ENCODE measurements around the gene PRDX5. TPM values are rescaled to one million over a fixed set of nuclear protein-coding genes. Genes with fewer than 3 reads are reported as not detected.
"Not testable (repeated sequence)": the region's sequence is repeated elsewhere in the genome, so short reads cannot be mapped to it uniquely, and the experiment has no call there.

The PRDX5 gene
- total and polyA plus RNA-seq, 4 donors, result 165 to 777 (median 374) TPM

DNA sequence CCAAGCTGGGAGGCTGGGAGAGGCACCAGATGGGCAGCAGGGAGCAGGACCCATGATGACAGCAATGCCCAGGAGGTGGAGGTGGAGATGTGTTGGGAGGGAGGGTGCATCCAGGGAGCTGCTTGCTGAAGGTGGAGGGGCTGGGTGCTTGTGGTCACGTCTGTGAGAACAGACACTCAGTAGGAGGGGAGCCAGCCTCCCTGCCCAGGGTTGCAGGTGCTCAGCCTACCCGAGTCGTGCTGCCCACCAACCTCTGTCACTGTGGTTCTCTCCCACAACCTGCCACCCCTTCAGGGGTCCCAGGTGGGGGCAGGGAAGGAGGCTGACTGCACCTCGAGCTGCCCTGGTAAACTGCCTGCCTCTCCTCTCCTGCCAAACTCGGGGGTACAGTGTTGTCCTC is 5.5 kb downstream of the PRDX5 start:
- no peak for TF ChIP-seq CTCF (IDR thresholded peaks at IDR 0.05; ENCODE audit: control extremely low read depth, extremely low read depth)
- Histone ChIP-seq H3K27ac (ENCODE audit: low read depth in 1 of 2, low read length in 1 of 2) (peak overlapping the region in 1 of 2 donors; percentile 85), H3K9ac (ENCODE audit: insufficient read depth in 1 of 2, low read length in 2 of 2) (no peak overlapping the region), H3K9me3 (ENCODE audit: control insufficient read depth in 4 of 4, insufficient read depth in 3 of 4, low read length in 3 of 4) (no peaks in the 10 kb centered on the region), H3K4me3 (no peak overlapping the region), H3K4me1 (ENCODE audit: control insufficient read depth in 5 of 5, insufficient read depth in 5 of 5, low read length in 5 of 5) (peaks cover 0 to 15% (median 3%) of the 10 kb centered on the region in 5 donors), H3K36me3 (ENCODE audit: control insufficient read depth in 4 of 4, insufficient read depth in 4 of 4, low read length in 4 of 4) (peaks cover 0 to 19% (median 0%) of the 10 kb centered on the region in 4 donors), H3K27me3 (ENCODE audit: control insufficient read depth in 3 of 3, insufficient read depth in 3 of 3, low read length in 2 of 3) (no peaks in the 10 kb centered on the region)
- DNase-seq, result no peak
- WGBS, 2 donors, result 63 to 66% methylated on average over 5 of the region's 5 CpGs
- no peak for ATAC-seq (ENCODE audit: insufficient read depth, low FRiP score)

GRCh38 chr11:64323984-64324383 is 6.1 kb downstream of the PRDX5 start:
- H3K9me3 ChIP-seq (ENCODE audit: control insufficient read depth in 4 of 4, insufficient read depth in 3 of 4, low read length in 3 of 4); DNase-seq; H3K4me3 ChIP-seq; H3K27me3 ChIP-seq (ENCODE audit: control insufficient read depth in 3 of 3, insufficient read depth in 3 of 3, low read length in 2 of 3); ATAC-seq (ENCODE audit: insufficient read depth, low FRiP score); H3K9ac ChIP-seq (ENCODE audit: insufficient read depth in 1 of 2, low read length in 2 of 2): not testable (repeated sequence)
- WGBS, 2 donors, result 84 to 88% methylated on average over 4 of the region's 4 CpGs
- H3K36me3 ChIP-seq (ENCODE audit: control insufficient read depth in 4 of 4, insufficient read depth in 4 of 4, low read length in 4 of 4), result peaks cover 0 to 19% (median 0%) of the 10 kb centered on the region in 4 donors
- peak overlapping the region in 1 of 2 donors; percentile 51 for H3K27ac ChIP-seq (ENCODE audit: low read depth in 1 of 2, low read length in 1 of 2)
- H3K4me1 ChIP-seq (ENCODE audit: control insufficient read depth in 5 of 5, insufficient read depth in 5 of 5, low read length in 5 of 5), result peaks cover 0 to 12% (median under 1%) of the 10 kb centered on the region in 5 donors

- no peaks in the 10 kb centered on the region for H3K9me3 ChIP-seq (ENCODE audit: control insufficient read depth in 4 of 4, insufficient read depth in 3 of 4, low read length in 3 of 4)
- H3K9ac ChIP-seq (ENCODE audit: insufficient read depth in 1 of 2, low read length in 2 of 2), result no peak overlapping the region
- WGBS, 2 donors, result 91 to 94% methylated on average over 11 of the region's 11 CpGs
- no peak for TF ChIP-seq CTCF (IDR thresholded peaks at IDR 0.05; ENCODE audit: control extremely low read depth, extremely low read depth)
- H3K36me3 ChIP-seq (ENCODE audit: control insufficient read depth in 4 of 4, insufficient read depth in 4 of 4, low read length in 4 of 4), result peaks cover 0 to 19% (median 0%) of the 10 kb centered on the region in 4 donors
- no peak overlapping the region for H3K27ac ChIP-seq (ENCODE audit: low read depth in 1 of 2, low read length in 1 of 2)
- no peak for DNase-seq
- no peak overlapping the region for H3K4me3 ChIP-seq
- no peak for ATAC-seq (ENCODE audit: insufficient read depth, low FRiP score)
- no peaks in the 10 kb centered on the region for H3K27me3 ChIP-seq (ENCODE audit: control insufficient read depth in 3 of 3, insufficient read depth in 3 of 3, low read length in 2 of 3)
- H3K4me1 ChIP-seq (ENCODE audit: control insufficient read depth in 5 of 5, insufficient read depth in 5 of 5, low read length in 5 of 5), result peaks cover 0 to 10% (median 0%) of the 10 kb centered on the region in 5 donors
Observed at GRCh38 chr11:64324692-64325469, 7.0 kb downstream of the PRDX5 start.

DNA sequence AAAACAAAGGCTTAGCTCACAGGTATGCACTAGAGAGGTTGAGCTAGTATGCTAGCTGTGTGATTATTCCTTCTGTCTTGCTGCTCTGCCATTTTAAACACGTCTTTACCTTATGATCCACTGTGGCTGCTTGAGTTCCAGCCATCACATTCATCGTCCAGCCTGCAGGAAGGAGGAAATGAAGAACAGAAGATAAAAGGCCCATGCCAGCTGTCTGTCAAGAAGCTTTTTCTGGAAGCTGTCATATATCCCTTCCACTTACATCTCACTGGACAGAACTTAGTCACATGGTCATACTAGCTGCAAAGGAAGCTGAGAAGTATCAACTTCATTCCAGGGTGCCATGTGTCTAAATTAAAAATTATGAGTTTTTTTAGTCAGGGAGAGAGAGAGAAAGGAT is 9.5 kb downstream of the PRDX5 start:
- H3K27me3 ChIP-seq (ENCODE audit: control insufficient read depth in 3 of 3, insufficient read depth in 3 of 3, low read length in 2 of 3), result no peaks in the 10 kb centered on the region
- H3K9ac ChIP-seq (ENCODE audit: insufficient read depth in 1 of 2, low read length in 2 of 2), result no peak overlapping the region
- WGBS, 2 donors, result 86 to 90% methylated on average over 2 of the region's 2 CpGs
- DNase-seq, result no peak
- TF ChIP-seq CTCF (IDR thresholded peaks at IDR 0.05; ENCODE audit: control extremely low read depth, extremely low read depth), result no peak
- peaks cover 0 to 8% (median 0%) of the 10 kb centered on the region in 4 donors for H3K36me3 ChIP-seq (ENCODE audit: control insufficient read depth in 4 of 4, insufficient read depth in 4 of 4, low read length in 4 of 4)
- no peak overlapping the region for H3K4me3 ChIP-seq
- H3K27ac ChIP-seq (ENCODE audit: low read depth in 1 of 2, low read length in 1 of 2), result no peak overlapping the region
- no peaks in the 10 kb centered on the region for H3K9me3 ChIP-seq (ENCODE audit: control insufficient read depth in 4 of 4, insufficient read depth in 3 of 4, low read length in 3 of 4)
- ATAC-seq (ENCODE audit: insufficient read depth, low FRiP score), result no peak
- H3K4me1 ChIP-seq (ENCODE audit: control insufficient read depth in 5 of 5, insufficient read depth in 5 of 5, low read length in 5 of 5), result peaks cover 0 to 9% (median 0%) of the 10 kb centered on the region in 5 donors
